MM.1S (cell line): Measurements from ENCODE around the gene SMG6.
A peak's percentile ranks its signal among the peaks of the same experiment; 100 is the strongest.

ENCODE experiments used
- DNase-seq: peaks from one replicate; pipeline ENCODE4 v3.0.0-alpha.2; 2015
- H2AFZ ChIP-seq: fragments of 300-600 bp; sonication (generic); 2 replicates; pipeline ENCODE4 v1.6.0; 2016; ENCODE audit warnings: antibody characterized with exemption, low read length
- H3F3A ChIP-seq: fragments of 300-600 bp; sonication (generic); 2 replicates; pipeline ENCODE4 v1.6.1; 2016; ENCODE audit warnings: mild to moderate bottlenecking, antibody characterized with exemption, low read length, moderate library complexity, mixed read lengths; ENCODE audit not compliant: insufficient read depth
- H3K27ac ChIP-seq: fragments of 300-600 bp; sonication (generic); 2 replicates; pipeline ENCODE4 v1.5.1; 2016; ENCODE audit warnings: mild to moderate bottlenecking, low read length
- H3K27me3 ChIP-seq: fragments of 300-600 bp; sonication (generic); replicated peaks from 2 replicates; pipeline ENCODE4 v1.6.0; 2016; ENCODE audit warnings: low read length; ENCODE audit not compliant: insufficient read depth
- H3K36me3 ChIP-seq: fragments of 300-600 bp; sonication (generic); replicated peaks from 2 replicates; pipeline ENCODE4 v1.6.1; 2016; ENCODE audit warnings: mild to moderate bottlenecking, low read length, mixed read lengths; ENCODE audit not compliant: insufficient read depth
- H3K4me1 ChIP-seq: fragments of 300-600 bp; sonication (generic); 2 replicates; pipeline ENCODE4 v1.6.1; 2016; ENCODE audit warnings: low read length, mixed read lengths
- H3K4me2 ChIP-seq: fragments of 300-600 bp; sonication (generic); 2 replicates; pipeline ENCODE4 v1.6.0; 2016; ENCODE audit warnings: low read depth, low read length
- H3K4me3 ChIP-seq: fragments of 300-600 bp; sonication (generic); 2 replicates; pipeline ENCODE4 v1.5.1; 2016; ENCODE audit warnings: low read length, mixed read lengths
- H3K79me2 ChIP-seq: fragments of 300-600 bp; sonication (generic); 2 replicates; pipeline ENCODE4 v1.6.1; 2016; ENCODE audit warnings: mixed run types, low read length, mixed read lengths
- H3K9ac ChIP-seq: fragments of 300-600 bp; sonication (generic); 2 replicates; pipeline ENCODE4 v1.6.1; 2016; ENCODE audit warnings: low read length, mixed read lengths
- H3K9me2 ChIP-seq: fragments of 300-600 bp; sonication (generic); replicated peaks from 2 replicates; pipeline ENCODE4 v1.6.1; 2016; ENCODE audit warnings: mild to moderate bottlenecking, low read length, mixed read lengths; ENCODE audit not compliant: insufficient read depth
- H3K9me3 ChIP-seq: fragments of 300-600 bp; sonication (generic); replicated peaks from 2 replicates; pipeline ENCODE4 v1.6.1; 2016; ENCODE audit warnings: mild to moderate bottlenecking, low read length, mixed read lengths; ENCODE audit not compliant: insufficient read depth
- H4K20me1 ChIP-seq: fragments of 300-600 bp; sonication (generic); 2 replicates; pipeline ENCODE4 v1.6.1; 2016; ENCODE audit warnings: mild to moderate bottlenecking, low read length, moderate library complexity, mixed read lengths; ENCODE audit not compliant: insufficient read depth
- EZH2 ChIP-seq: fragments of 300-600 bp; sonication (generic); optimal IDR thresholded peaks from 2 replicates; pipeline ENCODE3; 2017; ENCODE audit warnings: low read depth, mild to moderate bottlenecking, antibody characterized with exemption, low read length, mixed read lengths
- EZH2phosphoT487 ChIP-seq: fragments of 300-600 bp; sonication (generic); IDR thresholded peaks from 2 replicates; pipeline ENCODE4 v1.6.1; 2018; ENCODE audit warnings: antibody characterized with exemption, low read length
- TF ChIP-seq, protein P1 (sequence below): fragments of 300-600 bp; sonication (generic); IDR thresholded peaks from 2 replicates; pipeline ENCODE4 v1.5.1; 2016; ENCODE audit warnings: antibody characterized with exemption, low read length, mixed read lengths

Gene SMG6

DNA sequence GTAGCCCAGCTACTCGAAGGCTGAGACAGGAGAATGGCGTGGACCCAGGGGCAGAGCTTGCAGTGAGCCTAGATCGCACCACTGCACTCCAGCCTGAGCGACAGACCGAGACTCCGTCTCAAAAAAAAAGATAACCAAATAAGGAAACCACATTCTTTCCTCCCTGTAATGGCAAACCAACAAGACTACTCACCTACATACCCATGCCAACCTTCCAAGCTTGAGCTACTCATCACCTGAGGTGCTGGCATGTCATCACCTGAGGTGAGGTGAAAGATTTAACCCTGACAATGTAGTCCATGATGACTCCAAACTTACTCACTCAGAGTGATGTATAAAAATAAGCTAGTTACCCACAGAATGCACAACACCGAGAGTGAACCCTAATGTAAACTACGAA lies 85.2 kb downstream of the SMG6 start:
- no peak overlapping the region for H3K9ac ChIP-seq
- H3K4me1 ChIP-seq = peaks cover 41% of the 10 kb centered on the region
- TF ChIP-seq, protein P1, sequence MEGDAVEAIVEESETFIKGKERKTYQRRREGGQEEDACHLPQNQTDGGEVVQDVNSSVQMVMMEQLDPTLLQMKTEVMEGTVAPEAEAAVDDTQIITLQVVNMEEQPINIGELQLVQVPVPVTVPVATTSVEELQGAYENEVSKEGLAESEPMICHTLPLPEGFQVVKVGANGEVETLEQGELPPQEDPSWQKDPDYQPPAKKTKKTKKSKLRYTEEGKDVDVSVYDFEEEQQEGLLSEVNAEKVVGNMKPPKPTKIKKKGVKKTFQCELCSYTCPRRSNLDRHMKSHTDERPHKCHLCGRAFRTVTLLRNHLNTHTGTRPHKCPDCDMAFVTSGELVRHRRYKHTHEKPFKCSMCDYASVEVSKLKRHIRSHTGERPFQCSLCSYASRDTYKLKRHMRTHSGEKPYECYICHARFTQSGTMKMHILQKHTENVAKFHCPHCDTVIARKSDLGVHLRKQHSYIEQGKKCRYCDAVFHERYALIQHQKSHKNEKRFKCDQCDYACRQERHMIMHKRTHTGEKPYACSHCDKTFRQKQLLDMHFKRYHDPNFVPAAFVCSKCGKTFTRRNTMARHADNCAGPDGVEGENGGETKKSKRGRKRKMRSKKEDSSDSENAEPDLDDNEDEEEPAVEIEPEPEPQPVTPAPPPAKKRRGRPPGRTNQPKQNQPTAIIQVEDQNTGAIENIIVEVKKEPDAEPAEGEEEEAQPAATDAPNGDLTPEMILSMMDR = no peak
- TF ChIP-seq EZH2phosphoT487 (no peak), EZH2 (no peak)
- H3K27me3 ChIP-seq = no peaks in the 10 kb centered on the region
- no peaks in the 10 kb centered on the region for H3K9me3 ChIP-seq
- no peaks in the 10 kb centered on the region for H3K9me2 ChIP-seq
- no peak overlapping the region for H3K27ac ChIP-seq
- H3K4me2 ChIP-seq = no peak overlapping the region
- H3K79me2 ChIP-seq = peaks cover 28% of the 10 kb centered on the region
- H3K36me3 ChIP-seq = no peaks in the 10 kb centered on the region
- H3F3A ChIP-seq = peaks cover 42% of the 10 kb centered on the region
- H2AFZ ChIP-seq = no peak overlapping the region
- H3K4me3 ChIP-seq = no peak overlapping the region
- no peak for DNase-seq
- no peaks in the 10 kb centered on the region for H4K20me1 ChIP-seq

DNA sequence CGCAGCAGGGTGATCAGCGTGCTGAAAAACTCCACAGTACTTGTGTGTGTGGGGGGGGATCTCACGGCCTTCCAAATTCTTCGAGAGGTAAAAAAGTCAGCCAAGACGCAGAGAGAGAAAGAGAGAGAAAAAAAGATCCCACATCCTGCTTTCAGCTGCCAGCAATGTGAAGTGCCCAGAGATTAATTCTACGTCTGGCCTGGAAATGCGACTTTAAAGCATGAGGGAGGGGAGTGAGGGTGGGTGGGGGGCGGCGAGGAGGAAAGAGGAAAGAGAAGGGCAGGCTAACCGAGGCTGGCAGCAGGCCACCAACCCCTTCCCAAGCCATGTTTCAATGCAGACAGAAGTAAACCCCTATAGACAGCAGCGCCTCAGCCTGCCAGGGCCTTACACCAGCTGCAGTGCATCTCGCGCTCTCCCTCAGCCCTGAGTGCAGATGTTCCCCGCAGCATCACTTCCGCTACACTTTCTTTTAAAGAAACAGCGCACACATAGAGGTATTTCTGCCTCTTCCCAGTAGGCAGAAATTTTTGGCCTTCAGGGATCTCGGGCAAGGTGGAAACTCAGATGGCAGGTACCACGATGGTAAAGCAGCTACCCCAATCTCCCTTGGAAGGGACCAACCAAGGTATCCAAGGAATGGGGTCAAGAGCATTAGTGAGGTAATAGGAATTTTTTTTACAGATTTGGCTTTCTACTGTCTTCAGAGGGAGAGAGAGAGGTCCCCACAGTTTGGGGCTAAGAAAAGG lies 87.8 kb downstream of the SMG6 start:
- Histone ChIP-seq H3F3A (peaks cover 27% of the 10 kb centered on the region), H3K9me2 (no peaks in the 10 kb centered on the region), H3K9me3 (no peaks in the 10 kb centered on the region), H3K36me3 (no peaks in the 10 kb centered on the region), H3K9ac (peak overlapping the region; percentile 76), H2AFZ (0 out of 2 replicates have a peak overlapping the region, but pooled peaks have one; percentile 27), H3K27ac (peak overlapping the region; percentile 97), H3K27me3 (no peaks in the 10 kb centered on the region), H4K20me1 (no peaks in the 10 kb centered on the region), H3K79me2 (peaks cover 40% of the 10 kb centered on the region), H3K4me3 (peak overlapping the region; percentile 49), H3K4me2 (peak overlapping the region; percentile 86), H3K4me1 (peaks cover 22% of the 10 kb centered on the region)
- peak; percentile 90 for DNase-seq
- TF ChIP-seq, protein P1 = no peak
- TF ChIP-seq EZH2 = no peak
- no peak for TF ChIP-seq EZH2phosphoT487

DNA sequence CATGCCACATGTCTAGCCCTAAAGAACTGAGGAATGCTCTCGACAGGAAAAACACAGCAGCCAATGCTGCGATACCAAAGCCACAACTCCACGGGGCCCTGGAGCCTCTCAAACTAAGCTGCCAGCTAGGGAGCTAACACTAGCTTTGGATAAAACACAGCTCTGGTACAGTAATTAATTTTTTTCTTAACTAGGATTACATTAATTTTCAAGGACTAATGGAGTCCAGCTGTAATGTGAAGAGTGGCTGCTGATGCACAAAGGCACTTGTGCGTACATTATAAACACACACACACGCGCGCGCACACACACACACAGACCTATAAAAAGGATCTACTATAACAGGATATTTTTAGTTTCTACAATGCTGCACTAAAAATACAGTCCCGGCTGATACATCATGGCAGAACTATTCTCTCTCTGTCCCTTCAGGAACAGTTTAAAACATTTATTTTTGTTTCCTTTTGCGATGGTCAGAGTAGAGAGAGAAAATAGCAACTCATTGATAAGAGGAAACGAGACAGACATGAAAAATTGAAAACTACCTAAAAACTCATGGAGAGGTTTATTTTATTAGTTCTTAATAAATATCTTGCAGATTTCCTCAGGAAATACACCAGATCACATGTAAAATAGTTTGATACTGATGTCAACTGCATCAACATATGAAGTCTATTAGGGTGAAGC lies 88.5 kb downstream of the SMG6 start:
- H3K27ac ChIP-seq = peak overlapping the region; percentile 97
- peak overlapping the region; percentile 76 for H3K9ac ChIP-seq
- H3K4me2 ChIP-seq = peak overlapping the region; percentile 86
- peak; percentile 77 for DNase-seq
- H3K36me3 ChIP-seq = no peaks in the 10 kb centered on the region
- H3F3A ChIP-seq = peaks cover 27% of the 10 kb centered on the region
- no peaks in the 10 kb centered on the region for H3K9me3 ChIP-seq
- peaks cover 42% of the 10 kb centered on the region for H3K79me2 ChIP-seq
- TF ChIP-seq EZH2phosphoT487 = no peak
- TF ChIP-seq, protein P1 = no peak
- TF ChIP-seq EZH2 = no peak
- H3K9me2 ChIP-seq = no peaks in the 10 kb centered on the region
- H2AFZ ChIP-seq = 0 out of 2 replicates have a peak overlapping the region, but pooled peaks have one; percentile 13
- peaks cover 22% of the 10 kb centered on the region for H3K4me1 ChIP-seq
- H3K27me3 ChIP-seq = no peaks in the 10 kb centered on the region
- H3K4me3 ChIP-seq = peak overlapping the region; percentile 49
- H4K20me1 ChIP-seq = no peaks in the 10 kb centered on the region
